ENCODE data around the gene PROZ.

- TF ChIP-seq CTCF (optimal IDR thresholded peaks at IDR 0.05 in 1 of 3, IDR thresholded peaks at IDR 0.05 in 1 of 3, conservative IDR thresholded peaks at IDR 0.05 in 1 of 3; ENCODE audit: extremely low read depth in 1 of 3, insufficient read depth in 2 of 3, low read length in 3 of 3), result no peak
- TF ChIP-seq EZH2 (IDR thresholded peaks at IDR 0.05; ENCODE audit: low read length), result no peak
Measured at GRCh38 chr13:113115363-113116205, 42.9 kb upstream of the PROZ start.
